Thymus (tissue), 11 donors: ENCODE measurements around the gene CHD5. TPM values are rescaled to one million over a fixed set of nuclear protein-coding genes. Genes with fewer than 3 reads are reported as not detected.

Source experiments
- DNase-seq, 9 donors: peaks; one replicate each; pipeline ENCODE4 v3.0.0-alpha.2; 2013; ENCODE audit warnings: low spot score in 9 of 9, low read depth in 6 of 9, missing footprints in 1 of 9
- H3K27ac ChIP-seq, 2 donors: one replicate each; pipeline ENCODE4 v1.5.1; 2013; ENCODE audit warnings: control low read depth in 1 of 2, low read depth in 1 of 2, low read length in 1 of 2, mild to moderate bottlenecking in 1 of 2, moderate library complexity in 1 of 2
- H3K27me3 ChIP-seq, 2 donors: one replicate each; pipeline ENCODE4 v1.5.1; 2013; ENCODE audit warnings: low read length in 1 of 2; ENCODE audit not compliant: control insufficient read depth in 2 of 2, insufficient read depth in 1 of 2
- H3K36me3 ChIP-seq, 2 donors: one replicate each; pipeline ENCODE4 v1.5.1; 2013; ENCODE audit warnings: low read length in 1 of 2, mild to moderate bottlenecking in 1 of 2, moderate library complexity in 1 of 2; ENCODE audit not compliant: control insufficient read depth in 2 of 2, insufficient read depth in 2 of 2
- H3K4me1 ChIP-seq, 2 donors: one replicate each; pipeline ENCODE4 v1.5.1; 2013; ENCODE audit warnings: low read length in 2 of 2; ENCODE audit not compliant: control insufficient read depth in 2 of 2, insufficient read depth in 2 of 2
- H3K4me3 ChIP-seq, 2 donors: one replicate each; pipeline ENCODE4 v1.5.1; 2013; ENCODE audit warnings: low read length in 2 of 2, control low read depth in 1 of 2, mild to moderate bottlenecking in 1 of 2
- H3K9me3 ChIP-seq, 2 donors: one replicate each; pipeline ENCODE4 v1.5.1; 2013; ENCODE audit warnings: low read length in 1 of 2, mild to moderate bottlenecking in 1 of 2; ENCODE audit not compliant: control insufficient read depth in 2 of 2, insufficient read depth in 1 of 2
- WGBS: extraction: QIAGEN DNeasy Blood & Tissue Kit; methylation state at CpG from one replicate; pipeline ENCODE4 v1.1.7; 2013; 5-methylcytosine and 5-hydroxymethylcytosine counted together
- polyA plus RNA-seq: library from polyadenylated mRNA; stranded (reverse); fragments of 200-250 nt; gene quantifications from one replicate; pipeline ENCODE4 v1.2.3, GENCODE V29; 2013
- total RNA-seq: library from RNA; stranded (reverse); fragments of 120-200 nt; gene quantifications from one replicate; pipeline ENCODE4 v1.2.4, GENCODE V29; 2013
- donor health status: healthy.

The CHD5 gene
- total and polyA plus RNA-seq, 2 donors = 0.28 to 0.98 TPM

DNA sequence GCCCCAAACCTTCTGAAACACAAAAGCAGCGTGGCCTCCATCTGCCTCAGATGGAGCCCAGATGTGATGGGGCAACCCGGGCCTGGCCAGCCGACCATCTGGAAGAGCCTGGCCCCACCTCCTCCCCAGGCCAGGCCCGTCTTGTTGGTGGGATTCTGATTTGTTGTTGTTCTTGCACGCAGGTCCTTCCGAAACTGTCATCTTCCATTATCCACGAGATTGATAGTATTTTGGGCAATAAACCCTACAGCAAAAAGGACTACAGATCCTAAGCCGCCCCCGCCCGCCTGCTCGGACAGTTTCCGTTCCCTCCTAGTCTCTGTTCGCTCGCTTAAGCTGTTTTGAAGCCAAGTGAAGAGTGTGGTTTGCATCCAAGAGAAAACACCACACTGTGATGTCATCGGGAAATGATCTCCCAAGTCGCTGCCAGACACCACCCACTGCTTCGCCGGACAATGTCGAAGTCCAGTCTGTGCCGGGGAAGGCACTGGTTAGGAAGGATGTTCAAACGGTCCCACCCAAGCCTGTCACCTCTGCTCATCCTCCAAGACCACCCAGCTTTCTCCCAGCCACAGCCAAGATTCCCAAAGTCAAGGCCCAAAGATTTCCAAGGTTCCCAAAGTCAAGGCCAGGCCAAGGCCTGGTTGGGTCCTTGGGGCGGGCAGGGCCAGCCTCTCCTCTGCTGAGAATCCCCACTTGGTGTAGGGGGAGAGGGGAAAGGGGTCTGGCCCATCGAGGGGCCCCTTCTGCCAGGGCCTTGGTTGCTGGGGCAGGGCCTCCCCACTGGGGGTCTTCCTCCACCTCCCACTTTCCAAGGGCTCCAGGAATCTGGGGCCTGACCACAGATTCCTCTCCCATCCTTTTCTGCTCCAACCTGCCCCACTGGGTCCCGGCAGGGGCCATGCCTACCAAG, 81.6 kb downstream of the CHD5 start:
- no peaks in the 10 kb centered on the region for H3K9me3 ChIP-seq
- H3K36me3 ChIP-seq = peaks cover 4 to 48% of the 10 kb centered on the region in 2 donors
- H3K27me3 ChIP-seq = no peaks in the 10 kb centered on the region
- no peak overlapping the region for H3K27ac ChIP-seq
- H3K4me1 ChIP-seq = no peaks in the 10 kb centered on the region
- H3K4me3 ChIP-seq = no peak overlapping the region
- no peak for DNase-seq
- 94% methylated on average over 24 of the region's 24 CpGs for WGBS

DNA sequence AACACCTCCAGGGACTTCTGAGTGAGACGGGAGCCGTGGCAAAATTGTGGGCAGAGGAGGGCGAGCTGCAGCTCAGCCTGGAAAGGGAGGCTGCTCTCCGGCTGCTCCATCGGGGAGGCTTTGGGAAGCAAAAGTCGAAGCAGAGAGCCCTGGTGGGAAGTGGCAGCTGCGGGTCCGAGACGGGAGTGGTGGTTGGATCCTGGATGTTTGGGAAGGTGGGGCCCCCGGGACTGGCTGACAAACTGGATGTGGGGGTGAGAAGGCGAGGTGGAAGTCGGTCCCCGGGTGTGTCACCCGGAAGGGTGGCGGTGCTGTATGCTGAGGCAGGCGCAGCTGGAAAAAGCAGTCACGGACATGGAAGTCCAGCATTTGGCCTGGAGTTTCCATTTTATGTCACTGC, 82.3 kb downstream of the CHD5 start:
- DNase-seq = no peak
- WGBS = 96% methylated on average over 17 of the region's 17 CpGs
- Histone ChIP-seq H3K4me1 (no peaks in the 10 kb centered on the region), H3K27ac (no peak overlapping the region), H3K9me3 (no peaks in the 10 kb centered on the region), H3K4me3 (no peak overlapping the region), H3K36me3 (peaks cover 4 to 53% of the 10 kb centered on the region in 2 donors), H3K27me3 (no peaks in the 10 kb centered on the region)

DNA sequence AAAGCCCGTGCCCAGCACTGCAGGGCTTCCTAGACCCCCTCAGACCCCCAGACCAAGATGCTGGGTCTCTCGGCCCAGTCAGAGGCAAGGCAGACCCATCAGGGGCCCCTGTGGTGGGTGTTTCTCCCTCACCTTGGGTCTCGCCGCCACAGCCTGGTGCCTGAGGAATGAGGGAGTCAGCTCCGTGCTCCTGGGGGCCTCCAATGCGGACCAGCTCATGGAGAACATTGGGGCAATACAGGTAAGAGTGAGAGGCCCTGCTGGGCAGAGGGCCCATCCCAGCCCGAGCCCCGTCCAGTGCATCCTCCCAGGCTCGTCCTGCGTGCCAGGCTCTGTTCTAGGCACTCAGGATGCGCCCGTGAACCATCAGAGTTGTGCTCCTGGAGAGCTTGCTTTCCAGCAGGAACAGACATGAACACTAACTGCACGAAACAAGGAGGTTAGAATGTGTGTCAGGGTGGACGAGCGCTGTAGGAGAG, 83.0 kb downstream of the CHD5 start:
- WGBS = 97% methylated on average over 15 of the region's 15 CpGs
- H3K4me3 ChIP-seq = no peak overlapping the region
- no peak overlapping the region for H3K27ac ChIP-seq
- peaks cover 4 to 53% of the 10 kb centered on the region in 2 donors for H3K36me3 ChIP-seq
- no peak for DNase-seq
- H3K9me3 ChIP-seq = no peaks in the 10 kb centered on the region
- no peaks in the 10 kb centered on the region for H3K27me3 ChIP-seq
- H3K4me1 ChIP-seq = no peaks in the 10 kb centered on the region

DNA sequence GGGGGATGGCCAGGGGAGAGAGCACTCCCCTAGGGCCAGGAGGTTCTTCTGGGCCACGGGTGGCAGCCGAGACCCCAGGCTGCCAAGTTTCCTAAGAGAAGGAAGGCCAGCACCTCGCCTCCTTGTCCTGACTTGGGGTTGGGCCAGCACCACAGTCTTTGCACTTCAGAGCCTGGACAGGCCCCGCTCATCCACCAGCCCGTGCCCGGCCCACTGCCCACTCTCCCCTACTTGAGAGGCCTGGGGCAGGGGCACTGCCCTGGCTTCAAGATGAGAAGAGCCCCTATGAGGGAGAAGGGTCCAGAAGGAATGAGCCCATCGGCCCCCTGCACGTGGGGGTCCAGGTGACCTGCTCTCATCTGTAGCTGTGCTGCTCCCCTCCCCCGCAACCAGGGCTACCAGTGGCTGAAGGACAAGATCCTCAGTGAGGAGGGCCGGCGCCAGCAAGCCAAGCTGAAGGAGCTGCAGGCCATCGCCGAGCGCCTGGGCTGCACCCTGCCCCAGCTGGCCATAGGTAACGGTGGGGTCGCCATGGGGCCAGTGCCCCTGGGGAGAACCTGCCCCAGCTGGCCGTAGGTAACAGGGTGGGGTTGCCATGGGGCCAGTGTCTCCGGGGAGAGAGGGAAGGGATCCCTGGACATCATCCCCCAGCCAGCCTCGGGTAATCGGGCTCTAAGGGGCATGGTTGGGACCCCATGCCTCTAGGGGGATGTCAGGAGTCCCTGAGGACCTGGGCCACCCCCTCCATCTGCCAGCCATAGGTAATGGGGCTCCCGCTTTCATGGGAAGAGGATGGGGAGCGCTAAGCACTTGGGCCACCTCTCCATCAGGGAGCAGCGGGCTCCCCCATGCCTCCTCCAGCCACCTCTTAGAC, 83.6 kb downstream of the CHD5 start:
- Histone ChIP-seq H3K27me3 (no peaks in the 10 kb centered on the region), H3K4me1 (no peaks in the 10 kb centered on the region), H3K27ac (no peak overlapping the region), H3K4me3 (no peak overlapping the region), H3K9me3 (no peaks in the 10 kb centered on the region), H3K36me3 (peaks cover 4 to 53% of the 10 kb centered on the region in 2 donors)
- DNase-seq = no peak
- WGBS = 97% methylated on average over 23 of the region's 23 CpGs

DNA sequence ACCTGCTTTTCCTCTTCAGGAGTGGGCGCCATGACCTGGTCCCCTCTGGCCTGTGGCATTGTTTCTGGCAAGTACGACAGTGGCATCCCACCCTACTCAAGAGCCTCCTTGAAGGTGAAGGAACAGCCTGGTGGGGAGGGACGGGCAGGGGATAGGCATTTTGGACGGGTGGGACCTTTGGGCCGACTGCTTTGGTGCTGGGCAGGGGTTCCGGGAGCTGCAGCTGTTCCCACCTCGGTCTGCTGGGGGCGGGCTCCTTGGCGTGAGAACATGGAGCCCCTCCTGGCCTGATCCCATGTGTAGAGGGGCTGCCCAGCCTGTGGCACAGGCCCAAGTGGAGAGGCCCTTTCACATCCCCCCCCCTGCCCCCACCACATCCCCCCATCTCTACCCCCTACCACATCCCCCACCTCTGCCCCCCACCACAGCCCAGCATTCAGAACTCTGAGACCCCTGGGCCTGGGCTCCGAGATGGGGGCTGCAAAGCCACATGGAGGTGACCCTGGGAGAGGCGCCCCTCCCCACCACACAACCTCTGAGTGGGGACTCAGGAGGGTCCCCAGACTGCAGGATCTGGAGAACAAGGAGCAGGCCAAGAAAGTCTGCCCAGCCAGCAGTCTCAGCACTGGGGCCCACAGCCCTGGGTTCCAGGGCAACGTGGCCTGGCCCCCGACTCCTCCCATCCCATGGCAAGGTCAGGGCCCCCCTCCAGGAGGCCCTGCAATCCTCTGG, 84.4 kb downstream of the CHD5 start:
- 97% methylated on average over 13 of the region's 13 CpGs for WGBS

DNA sequence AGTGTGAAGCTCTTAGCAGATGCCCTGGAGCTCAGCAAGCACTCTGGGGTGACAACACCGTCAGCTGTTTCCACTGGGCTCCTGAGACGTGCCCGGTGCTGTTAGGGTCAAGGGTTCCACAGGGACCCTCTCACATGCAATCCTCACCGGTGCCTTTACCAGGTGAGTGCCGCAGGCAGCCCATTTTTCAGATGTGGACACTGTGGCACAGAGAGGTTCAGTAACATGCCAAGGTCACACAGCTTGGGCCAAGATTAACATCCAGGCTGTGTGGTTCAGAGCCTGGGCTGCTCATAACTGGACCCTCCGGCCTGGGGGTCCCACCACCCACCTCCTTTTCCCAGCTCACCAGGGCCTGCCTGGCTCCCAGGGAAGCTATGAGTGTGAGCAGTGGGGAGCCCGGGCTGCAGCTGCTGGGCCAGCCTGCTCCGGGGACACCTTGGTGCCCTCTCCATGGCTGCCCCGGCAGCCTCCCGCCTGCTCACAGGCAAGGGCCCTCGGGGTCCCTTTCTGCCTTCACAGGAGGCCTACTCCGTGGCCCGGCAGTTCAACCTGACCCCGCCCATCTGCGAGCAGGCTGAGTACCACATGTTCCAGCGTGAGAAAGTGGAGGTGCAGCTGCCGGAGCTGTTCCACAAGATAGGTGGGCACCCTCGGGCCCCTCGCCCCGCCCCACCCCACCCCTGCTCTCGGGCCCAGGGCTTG, 85.2 kb downstream of the CHD5 start:
- H3K9me3 ChIP-seq = no peaks in the 10 kb centered on the region
- H3K27ac ChIP-seq = no peak overlapping the region
- no peak overlapping the region for H3K4me3 ChIP-seq
- H3K36me3 ChIP-seq = peaks cover 4 to 61% of the 10 kb centered on the region in 2 donors
- no peak for DNase-seq
- no peaks in the 10 kb centered on the region for H3K27me3 ChIP-seq
- H3K4me1 ChIP-seq = no peaks in the 10 kb centered on the region
- WGBS = 97% methylated on average over 21 of the region's 21 CpGs

More for the DNA sequence above, 84.4 kb downstream of the CHD5 start:
- DNase-seq = no peak
- no peak overlapping the region for H3K27ac ChIP-seq
- no peak overlapping the region for H3K4me3 ChIP-seq
- no peaks in the 10 kb centered on the region for H3K27me3 ChIP-seq
- peaks cover 4 to 55% of the 10 kb centered on the region in 2 donors for H3K36me3 ChIP-seq
- H3K9me3 ChIP-seq = no peaks in the 10 kb centered on the region
- no peaks in the 10 kb centered on the region for H3K4me1 ChIP-seq

DNA sequence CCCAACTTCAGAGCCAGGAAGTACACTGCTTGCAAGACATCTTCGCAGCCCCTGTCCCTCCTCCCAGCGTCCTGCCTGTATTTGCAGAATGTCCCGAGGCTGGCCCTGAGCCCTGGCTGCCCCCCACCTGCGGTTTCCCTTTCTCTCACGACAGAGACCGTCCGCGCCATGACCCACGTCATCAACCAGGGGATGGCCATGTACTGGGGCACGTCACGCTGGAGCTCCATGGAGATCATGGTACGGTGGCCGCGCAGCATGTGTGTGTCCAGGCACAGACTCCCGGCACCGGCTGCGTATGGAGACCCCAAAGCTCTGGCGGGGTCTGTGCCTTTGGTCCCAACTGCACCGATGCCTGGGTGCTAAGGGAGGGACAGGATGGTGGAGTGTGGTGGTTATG, 85.9 kb downstream of the CHD5 start:
- Histone ChIP-seq H3K27ac (no peak overlapping the region), H3K36me3 (peaks cover 4 to 58% of the 10 kb centered on the region in 2 donors), H3K27me3 (no peaks in the 10 kb centered on the region), H3K4me1 (no peaks in the 10 kb centered on the region), H3K9me3 (no peaks in the 10 kb centered on the region), H3K4me3 (no peak overlapping the region)
- no peak for DNase-seq
- 97% methylated on average over 19 of the region's 19 CpGs for WGBS

DNA sequence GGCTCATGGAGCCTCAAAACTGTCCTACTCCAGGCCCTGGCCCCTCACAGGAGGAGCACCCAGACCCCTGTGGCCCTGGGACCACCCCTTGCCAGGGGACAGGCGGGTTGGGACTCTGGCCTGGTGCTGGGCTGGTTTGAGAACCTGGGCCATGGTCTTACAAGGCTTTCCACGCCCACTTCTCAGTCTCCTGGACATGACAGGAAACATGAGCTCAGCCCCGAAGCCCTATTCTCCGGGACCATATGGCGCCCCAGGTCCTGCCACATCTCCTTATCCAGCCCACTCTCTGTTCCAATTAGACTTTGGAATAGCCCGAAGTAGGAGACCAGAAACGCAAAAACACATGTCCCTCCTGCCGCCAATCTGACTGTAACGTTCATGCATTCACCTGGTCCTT, 86.5 kb downstream of the CHD5 start:
- Histone ChIP-seq H3K27ac (no peak overlapping the region), H3K4me1 (no peaks in the 10 kb centered on the region), H3K9me3 (no peaks in the 10 kb centered on the region), H3K27me3 (no peaks in the 10 kb centered on the region), H3K36me3 (peaks cover 4 to 51% of the 10 kb centered on the region in 2 donors), H3K4me3 (no peak overlapping the region)
- WGBS = 96% methylated on average over 9 of the region's 9 CpGs
- DNase-seq = no peak
